LHCN-M2 (cell line): ENCODE results near the gene GPR84. TPM values are rescaled to one million over a fixed set of nuclear protein-coding genes. Genes with fewer than 3 reads are reported as not detected.
A peak's percentile ranks its signal among the peaks of the same experiment; 100 is the strongest.

Experiments
- DNase-seq: peaks from one replicate; pipeline ENCODE4 v3.0.0-alpha.2; 2012; ENCODE audit warnings: low read depth
- polyA plus RNA-seq: library from polyadenylated mRNA; unstranded; fragments of >200 nt; gene quantifications from one replicate; pipeline ENCODE4 v1.2.1, GENCODE V29; 2012; ENCODE audit warnings: missing spikeins
- total RNA-seq: library from RNA; depleted of rRNA; stranded (reverse); fragments of >200 nt; gene quantifications from 2 replicates; pipeline ENCODE4 v1.2.3, GENCODE V29; 2014; rRNA removed

GPR84 gene
- total RNA-seq, result not detected in 2 replicates
- not detected for polyA plus RNA-seq

DNA sequence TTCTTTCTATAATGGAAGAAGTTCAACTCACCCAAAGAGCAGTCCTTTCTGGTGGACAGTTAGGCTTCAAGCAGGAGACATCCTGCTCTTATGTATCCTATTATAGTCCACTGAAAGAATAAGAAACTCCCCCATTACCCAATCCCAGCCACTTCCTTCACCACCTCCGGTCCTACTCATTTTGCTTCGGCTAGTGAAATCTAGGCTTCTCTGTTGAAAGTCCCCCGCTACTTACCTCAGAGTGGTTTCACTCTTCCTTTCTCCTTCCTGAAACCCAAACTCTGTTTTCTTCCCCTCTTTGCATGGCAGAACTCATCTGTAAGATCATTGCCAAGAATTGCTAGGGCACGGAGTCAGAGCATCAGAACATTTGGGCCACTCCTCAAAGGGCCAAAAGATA lies at the start of gene GPR84:
Gene GPR84 (minus strand): TSS at position 74 of the 400 bp plus-strand sequence. CDS start 635 bp downstream, outside the sequence.
- no peak for DNase-seq

GRCh38 chr12:54413284-54414190 lies 49.3 kb upstream of the GPR84 start:
- peak; percentile 41 for DNase-seq

DNA sequence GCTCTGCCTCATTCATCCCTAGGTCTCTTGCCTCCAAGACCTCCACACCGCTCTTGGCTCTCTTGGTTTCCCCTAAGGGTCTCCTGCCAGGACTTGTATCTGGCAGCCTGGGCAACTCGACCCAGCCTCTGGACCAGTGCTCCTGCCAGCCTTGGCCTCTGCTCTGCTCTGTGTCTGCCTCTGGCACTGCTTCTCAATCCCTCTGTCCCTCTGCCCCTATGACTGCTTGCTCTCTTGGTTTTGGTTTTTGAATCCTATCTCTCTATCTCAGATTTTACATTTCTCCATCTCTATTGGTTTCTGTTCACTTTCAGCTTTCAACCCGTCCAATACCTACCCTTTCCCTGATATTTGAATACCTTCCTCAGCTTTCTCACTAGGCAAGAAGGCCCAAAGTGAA lies 48.5 kb upstream of the GPR84 start:
- no peak for DNase-seq

- no peak for DNase-seq
Observed at GRCh38 chr12:54412348-54412747, 48.1 kb upstream of the GPR84 start.

- DNase-seq, result peak; percentile 97
Observed at GRCh38 chr12:54411391-54412241, 47.3 kb upstream of the GPR84 start.

GRCh38 chr12:54409267-54409666 lies 45.0 kb upstream of the GPR84 start:
- no peak for DNase-seq

- DNase-seq, result no peak
Observed at GRCh38 chr12:54407183-54407905, 43.1 kb upstream of the GPR84 start.

DNA sequence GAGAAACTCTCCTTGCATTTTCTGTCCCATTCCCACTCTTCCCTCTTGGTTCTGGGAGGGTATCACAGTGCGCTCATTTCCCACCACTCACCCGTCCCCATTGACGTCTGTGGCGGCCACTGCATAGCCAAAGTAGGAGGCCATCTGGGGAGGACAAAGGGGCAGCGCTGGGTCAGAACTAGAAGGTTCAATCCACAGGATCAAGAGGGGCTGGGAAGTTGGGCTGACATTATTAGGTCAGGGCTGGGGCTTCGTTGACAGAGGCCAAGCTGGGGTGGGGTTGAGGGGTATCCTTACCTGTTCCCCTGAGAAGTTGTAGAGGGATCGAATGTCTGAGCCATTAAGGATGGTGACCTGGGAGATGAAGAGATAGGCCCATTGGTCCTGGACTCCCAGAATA lies 41.3 kb upstream of the GPR84 start:
- DNase-seq, result no peak

DNA sequence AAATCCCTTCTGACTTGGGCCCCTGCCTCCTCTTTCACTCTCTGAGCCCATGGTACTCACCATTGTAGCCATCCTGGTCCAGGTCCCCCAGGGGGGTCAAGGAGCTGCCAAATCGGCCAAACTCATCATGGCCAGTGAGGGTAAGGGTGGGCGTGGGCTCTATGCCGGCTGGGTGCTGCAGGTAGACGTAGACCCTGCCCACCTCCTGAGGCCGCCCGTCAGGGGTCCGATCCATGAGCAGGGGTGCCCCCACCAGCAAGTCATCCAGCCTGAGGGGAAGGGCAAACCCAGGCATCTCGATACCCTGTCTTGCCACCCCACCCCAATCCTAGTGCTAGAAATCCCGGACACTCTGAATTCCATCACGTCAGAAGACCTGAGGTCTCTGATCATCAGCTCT lies 40.8 kb upstream of the GPR84 start:
- no peak for DNase-seq

GRCh38 chr12:54404061-54405004 lies 40.0 kb upstream of the GPR84 start:
- peak; percentile 50 for DNase-seq

GRCh38 chr12:54401119-54401518 lies 36.8 kb upstream of the GPR84 start:
- DNase-seq, result no peak

- DNase-seq, result peak; percentile 81
Observed at GRCh38 chr12:54398995-54399793, 34.9 kb upstream of the GPR84 start.

DNA sequence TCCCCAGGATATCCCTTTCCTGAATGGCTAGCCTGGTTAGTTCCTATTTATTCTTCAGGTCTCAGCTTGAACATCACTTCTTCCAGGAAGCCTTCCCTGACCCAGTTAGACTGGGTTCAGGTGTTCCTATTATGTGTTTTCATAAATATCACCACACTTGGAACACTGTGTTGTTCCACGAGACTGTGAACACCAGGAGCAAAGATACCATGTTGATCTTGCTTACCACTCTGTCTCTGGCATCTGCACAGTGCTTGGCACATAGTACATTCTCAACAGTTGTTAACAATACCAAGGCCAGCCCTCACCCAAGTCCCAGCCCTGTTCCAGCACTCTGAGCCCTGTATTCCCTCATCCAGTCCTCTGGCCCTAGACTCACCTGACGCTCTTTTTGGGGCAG lies 33.9 kb upstream of the GPR84 start:
- DNase-seq, result no peak

GRCh38 chr12:54397157-54397556 lies 32.9 kb upstream of the GPR84 start:
- DNase-seq, result no peak

- no peak for DNase-seq
Observed at GRCh38 chr12:54395545-54395944, 31.3 kb upstream of the GPR84 start.

DNA sequence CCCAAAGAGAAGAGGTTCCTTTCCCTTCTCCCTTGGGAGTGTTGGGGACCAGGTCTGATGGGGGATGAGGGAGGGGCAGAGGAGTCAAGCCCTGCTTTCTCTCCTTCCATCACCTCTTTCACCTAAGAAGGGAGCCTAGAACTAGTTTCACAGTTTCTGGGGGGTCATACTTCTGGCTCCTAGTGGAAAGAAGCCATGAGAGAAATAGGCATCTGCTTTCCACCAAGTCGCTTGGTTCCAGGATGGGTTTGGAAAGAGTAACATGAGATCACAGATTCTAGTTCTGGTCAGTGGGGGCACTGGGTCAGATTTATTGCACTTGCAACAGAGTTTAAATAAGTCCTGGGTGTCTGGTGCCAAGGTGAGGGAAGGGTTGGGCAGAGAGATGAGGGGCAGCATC lies 30.7 kb upstream of the GPR84 start:
- no peak for DNase-seq

DNA sequence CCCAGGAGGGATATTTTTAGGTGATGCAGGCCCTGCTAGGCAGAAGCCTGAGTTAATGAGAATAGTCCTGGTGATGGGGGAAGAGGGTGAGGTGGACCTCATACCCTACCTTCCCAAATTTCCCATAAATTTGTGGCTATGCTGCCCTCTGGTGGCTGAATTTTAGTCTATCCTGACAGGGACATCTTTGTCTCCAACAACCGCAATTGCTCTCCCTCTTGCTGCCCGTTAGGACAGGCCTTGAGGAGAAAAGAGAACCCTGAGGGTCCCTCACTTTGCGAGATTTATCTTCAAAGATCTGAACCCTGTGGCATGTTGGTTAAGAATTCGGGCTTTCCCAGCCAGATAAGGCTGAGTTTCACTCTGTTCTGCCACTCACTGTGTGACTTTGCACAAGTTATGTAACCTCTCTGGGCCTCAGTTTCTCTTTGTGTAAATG lies 30.0 kb upstream of the GPR84 start:
- DNase-seq, result peak; percentile 68

DNA sequence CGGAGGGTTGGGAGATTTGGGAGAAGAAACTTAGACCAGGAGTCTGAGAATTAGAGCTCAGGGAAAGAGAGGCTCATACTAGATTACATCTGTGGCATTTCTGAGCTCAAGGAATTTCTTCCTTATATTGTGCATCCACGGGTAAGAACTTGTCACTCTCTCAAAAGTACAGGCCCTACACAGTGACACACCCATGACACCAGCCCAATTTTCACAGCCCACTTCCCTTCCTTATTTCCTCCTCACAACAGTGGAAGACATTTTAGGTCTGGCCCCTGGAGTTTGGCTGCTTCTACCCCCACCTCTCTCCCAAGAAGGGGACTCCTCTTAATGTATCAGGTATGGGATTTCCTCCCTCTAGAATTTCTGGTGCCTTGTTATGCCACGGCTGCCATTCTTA lies 29.5 kb upstream of the GPR84 start:
- no peak for DNase-seq

DNA sequence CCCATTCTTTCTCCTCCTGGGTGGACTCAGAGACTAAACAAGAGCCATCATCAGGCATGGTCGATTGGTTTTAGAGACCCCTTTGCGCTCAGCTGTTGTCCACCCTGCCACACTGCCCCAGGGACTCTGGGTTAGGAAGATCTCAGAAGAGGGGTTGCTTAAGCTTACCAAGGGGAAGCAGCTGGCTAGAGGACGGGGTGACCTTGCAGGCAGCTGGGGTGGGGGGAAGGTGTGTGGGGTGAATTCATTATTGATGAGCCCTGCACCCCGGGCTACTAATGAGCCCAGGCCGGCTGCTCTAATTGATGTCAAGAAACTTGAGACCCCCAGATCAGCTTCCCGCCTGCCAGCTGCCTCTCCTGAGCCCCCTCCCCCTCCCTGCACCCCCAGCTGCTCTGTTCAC lies 28.9 kb upstream of the GPR84 start:
- no peak for DNase-seq
